Measurements from ENCODE around the gene PDLIM1.
"Not testable (repeated sequence)": the region's sequence is repeated elsewhere in the genome, so short reads cannot be mapped to it uniquely, and the experiment has no call there.

PDLIM1 gene

GRCh38 chr10:95237376-95238170, 53.2 kb downstream of the PDLIM1 start:
- no peak for DNase-seq

- DNase-seq: peak; percentile 81
These were observed 54.5 kb downstream of the PDLIM1 start for GRCh38 chr10:95236068-95236903.

- no peak for DNase-seq
These were observed 55.1 kb downstream of the PDLIM1 start for GRCh38 chr10:95235676-95236067.

GRCh38 chr10:95234951-95235350, 55.9 kb downstream of the PDLIM1 start:
- no peak for DNase-seq

GRCh38 chr10:95233377-95234034, 57.3 kb downstream of the PDLIM1 start:
- DNase-seq: peak; percentile 18

- DNase-seq: not testable (repeated sequence)
These were observed 59.9 kb downstream of the PDLIM1 start for GRCh38 chr10:95230677-95231586.

GRCh38 chr10:95229724-95230627, 60.8 kb downstream of the PDLIM1 start:
- peak; percentile 98 for DNase-seq

GRCh38 chr10:95228934-95229723, 61.7 kb downstream of the PDLIM1 start:
- DNase-seq: not testable (repeated sequence)

GRCh38 chr10:95225136-95225535, 65.7 kb downstream of the PDLIM1 start:
- no peak for DNase-seq

- peak; percentile 55 for DNase-seq
These were observed 69.7 kb downstream of the PDLIM1 start for GRCh38 chr10:95221124-95221523.

GRCh38 chr10:95220539-95220938, 70.3 kb downstream of the PDLIM1 start:
- no peak for DNase-seq

GRCh38 chr10:95217476-95217875, 73.3 kb downstream of the PDLIM1 start:
- DNase-seq: peak; percentile 41

- DNase-seq: peak; percentile 18
These were observed 76.0 kb downstream of the PDLIM1 start for GRCh38 chr10:95214793-95215192.

GRCh38 chr10:95214369-95214768, 76.4 kb downstream of the PDLIM1 start:
- DNase-seq: no peak

- peak; percentile 17 for DNase-seq
These were observed 79.1 kb downstream of the PDLIM1 start for GRCh38 chr10:95211606-95212279.

GRCh38 chr10:95209509-95210127, 81.2 kb downstream of the PDLIM1 start:
- no peak for DNase-seq

- no peak for DNase-seq
These were observed 82.0 kb downstream of the PDLIM1 start for GRCh38 chr10:95208702-95209391.

- DNase-seq: not testable (repeated sequence)
These were observed 87.9 kb downstream of the PDLIM1 start for GRCh38 chr10:95202865-95203264.

Data from fibroblast of skin of abdomen (primary cell).